MCF 10A (cell line): ENCODE results near the gene BPIFB3. TPM values are rescaled to one million over a fixed set of nuclear protein-coding genes. Genes with fewer than 3 reads are reported as not detected.

Experiments used
- BruUV-seq: library from RNA; stranded (reverse); fragments of 400-500 nt; replicated peaks from 2 replicates; lab custom pipeline; 2021; lab: Mats Ljungman, UMichigan
- CTCF ChIA-PET: fragments of 300-600 bp; sonication (Branson Sonifier 250); formaldehyde crosslinking; extraction: SDS; loops from one replicate; lab custom pipeline; 2021; ENCODE audit warnings: antibody characterized with exemption, inconsistent platforms; lab: Yijun Ruan, JAX
- POLR2A ChIA-PET: fragments of 300-600, 350-650 bp; sonication (Branson Sonifier 250); formaldehyde crosslinking; extraction: SDS; loops from one replicate; lab custom pipeline; 2020; ENCODE audit warnings: antibody characterized with exemption, inconsistent platforms; lab: Yijun Ruan, JAX
- DNase-seq: peaks from one replicate; pipeline ENCODE4 v3.0.0-alpha.2; 2018; ENCODE audit not compliant: unreplicated experiment
- H3K27ac Mint-ChIP-seq: one replicate; pipeline ENCODE4 v1.8.0; 2022; ENCODE audit warnings: mild to moderate bottlenecking, low read depth, mixed read lengths; ENCODE audit not compliant: unreplicated experiment
- H3K27me3 Mint-ChIP-seq: one replicate; pipeline ENCODE4 v1.8.0; 2022; ENCODE audit warnings: mixed read lengths; ENCODE audit not compliant: insufficient read depth, unreplicated experiment
- H3K36me3 Mint-ChIP-seq: one replicate; pipeline ENCODE4 v1.8.0; 2022; ENCODE audit warnings: mild to moderate bottlenecking, moderate library complexity, mixed read lengths; ENCODE audit not compliant: insufficient read depth, unreplicated experiment
- H3K4me1 Mint-ChIP-seq: one replicate; pipeline ENCODE4 v1.8.0; 2022; ENCODE audit warnings: mixed read lengths; ENCODE audit not compliant: insufficient read depth, unreplicated experiment
- H3K4me3 Mint-ChIP-seq: one replicate; pipeline ENCODE4 v1.8.0; 2022; ENCODE audit warnings: mild to moderate bottlenecking, moderate library complexity, mixed read lengths; ENCODE audit not compliant: unreplicated experiment
- H3K9me3 Mint-ChIP-seq: one replicate; pipeline ENCODE4 v1.8.0; 2022; ENCODE audit warnings: mixed read lengths; ENCODE audit not compliant: unreplicated experiment
- CTCF ChIP-seq: fragments of 200-600 bp; IDR thresholded peaks from one replicate; pipeline ENCODE4 v1.8.0; 2022; ENCODE audit warnings: antibody characterized with exemption, mild to moderate bottlenecking; ENCODE audit not compliant: unreplicated experiment
- intact Hi-C: fragments of 100-400 bp; cut with micrococcal nuclease; formaldehyde crosslinking; loops from 2 replicates; pipeline ENCODE4 v1.14.1; 2022
- total RNA-seq: library from RNA; stranded (reverse); gene quantifications from 2 replicates; pipeline ENCODE4 v1.2.3, GENCODE V29; 2022

The BPIFB3 gene
- total RNA-seq, 1 experiment from 2014 or later, result not detected

GRCh38 chr20:33064572-33065287 is 11.0 kb downstream of the BPIFB3 start:
- CTCF ChIA-PET, result no interaction called here

GRCh38 chr20:33065785-33066184 is 12.1 kb downstream of the BPIFB3 start:
- Mint-ChIP-seq H3K27ac (no peak overlapping the region), H3K9me3 (no peaks in the 10 kb centered on the region), H3K4me3 (no peak overlapping the region), H3K4me1 (no peaks in the 10 kb centered on the region), H3K36me3 (no peaks in the 10 kb centered on the region), H3K27me3 (peaks cover 24% of the 10 kb centered on the region)
- intact Hi-C loops, result no loop called here
- CTCF ChIA-PET, result no interaction called here
- TF ChIP-seq CTCF, result no peak
- POLR2A ChIA-PET, result no interaction called here
- DNase-seq, result no peak
- BruUV-seq, result no TSS peak

More at GRCh38 chr20:33064572-33065287, 11.0 kb downstream of the BPIFB3 start:
- BruUV-seq, result no TSS peak
- no peaks in the 10 kb centered on the region for H3K36me3 Mint-ChIP-seq
- intact Hi-C loops, result no loop called here
- peaks cover 22% of the 10 kb centered on the region for H3K27me3 Mint-ChIP-seq
- TF ChIP-seq CTCF, result no peak
- no peaks in the 10 kb centered on the region for H3K4me1 Mint-ChIP-seq
- H3K27ac Mint-ChIP-seq, result no peak overlapping the region
- POLR2A ChIA-PET, result no interaction called here
- no peak for DNase-seq
- H3K4me3 Mint-ChIP-seq, result no peak overlapping the region
- H3K9me3 Mint-ChIP-seq, result no peaks in the 10 kb centered on the region

- Mint-ChIP-seq H3K27me3 (peaks cover 24% of the 10 kb centered on the region), H3K4me3 (no peak overlapping the region), H3K36me3 (no peaks in the 10 kb centered on the region), H3K27ac (no peak overlapping the region), H3K4me1 (no peaks in the 10 kb centered on the region), H3K9me3 (no peaks in the 10 kb centered on the region)
- CTCF ChIA-PET, result interaction anchor here (1.1 kb wide), 1 partner anchor 9 kb away, joined by 5 read pairs; no protein-coding TSS in a partner anchor
- no peak for DNase-seq
- no TSS peak for BruUV-seq
- no peak for TF ChIP-seq CTCF
- intact Hi-C loops, result no loop called here
- POLR2A ChIA-PET, result no interaction called here
Measured at GRCh38 chr20:33067806-33068205, 14.1 kb downstream of the BPIFB3 start.

- BruUV-seq, result no TSS peak
- no peak for DNase-seq
- Mint-ChIP-seq H3K27me3 (peaks cover 27% of the 10 kb centered on the region), H3K4me1 (no peaks in the 10 kb centered on the region), H3K36me3 (no peaks in the 10 kb centered on the region), H3K9me3 (no peaks in the 10 kb centered on the region), H3K4me3 (no peak overlapping the region), H3K27ac (no peak overlapping the region)
- TF ChIP-seq CTCF, result no peak
- ChIA-PET POLR2A (no interaction called here), CTCF (interaction anchor here (1.1 kb wide), 1 partner anchor 8 kb away, joined by 5 read pairs; no protein-coding TSS in a partner anchor)
- intact Hi-C loops, result no loop called here
Measured at GRCh38 chr20:33068251-33068939, 14.7 kb downstream of the BPIFB3 start.
